OCI-LY7 (cell line): ENCODE results near the gene B9D2. TPM values are rescaled to one million over a fixed set of nuclear protein-coding genes. Genes with fewer than 3 reads are reported as not detected.

ENCODE experiments used
- BruUV-seq: library from RNA; stranded (reverse); fragments of 400-500 nt; replicated peaks from 2 replicates; lab custom pipeline; 2021; lab: Mats Ljungman, UMichigan
- CTCF ChIA-PET: fragments of 300-600 bp; sonication (Branson Sonifier 250); formaldehyde crosslinking; loops from one replicate; lab custom pipeline; 2022; ENCODE audit warnings: antibody characterized with exemption; ENCODE audit not compliant: unreplicated experiment; lab: Charles Lee
- POLR2A ChIA-PET: fragments of 300-600 bp; sonication (Branson Sonifier 250); formaldehyde crosslinking; loops from one replicate; lab custom pipeline; 2022; ENCODE audit warnings: antibody characterized with exemption; lab: Charles Lee
- DNase-seq: peaks from one replicate; pipeline ENCODE4 v3.0.0-alpha.2; 2015; ENCODE audit warnings: low spot score
- H2AFZ ChIP-seq: fragments of 200-600 bp; sonication (generic), shearing (Covaris generic); 2 replicates; pipeline ENCODE4 v1.6.1; 2014; ENCODE audit warnings: mild to moderate bottlenecking, antibody characterized with exemption, low read length, moderate library complexity
- H3K27ac ChIP-seq: fragments of 200-600 bp; sonication (generic); 2 replicates; pipeline ENCODE4 v1.5.1; 2014; ENCODE audit warnings: mixed run types, low read depth, mild to moderate bottlenecking, moderate library complexity, low read length, inconsistent platforms; ENCODE audit not compliant: poor library complexity, severe bottlenecking
- H3K36me3 ChIP-seq: fragments of 200-600 bp; sonication (generic); 2 replicates; pipeline ENCODE4 v1.6.1; 2014; ENCODE audit warnings: mild to moderate bottlenecking, antibody characterized with exemption, low read length, moderate library complexity, mixed read lengths; ENCODE audit not compliant: insufficient read depth
- H3K4me1 ChIP-seq: fragments of 200-600 bp; sonication (generic); 2 replicates; pipeline ENCODE4 v1.5.1; 2014; ENCODE audit warnings: mild to moderate bottlenecking, low read length; ENCODE audit not compliant: insufficient read depth, poor library complexity, severe bottlenecking
- H3K4me2 ChIP-seq: fragments of 200-600 bp; sonication (generic); 2 replicates; pipeline ENCODE4 v1.6.1; 2014; ENCODE audit warnings: mild to moderate bottlenecking, low read length
- H3K4me3 ChIP-seq: fragments of 200-600 bp; sonication (generic); 2 replicates; pipeline ENCODE4 v1.5.1; 2014; ENCODE audit warnings: mild to moderate bottlenecking, low read depth, low read length; ENCODE audit not compliant: poor library complexity, severe bottlenecking
- H3K79me2 ChIP-seq: fragments of 200-600 bp; sonication (generic); 2 replicates; pipeline ENCODE4 v1.6.1; 2016; ENCODE audit warnings: low read depth, mild to moderate bottlenecking, low read length, moderate library complexity, mixed read lengths; ENCODE audit not compliant: insufficient read depth
- H3K9me2 ChIP-seq: fragments of 200-600 bp; sonication (generic); 2 replicates; pipeline ENCODE4 v1.6.1; 2016; ENCODE audit warnings: mild to moderate bottlenecking, low read length, mixed read lengths; ENCODE audit not compliant: insufficient read depth
- H3K9me3 ChIP-seq: fragments of 200-600 bp; sonication (generic); 2 replicates; pipeline ENCODE4 v1.6.1; 2014; ENCODE audit warnings: mild to moderate bottlenecking, mixed run types, low read length, mixed read lengths
- H4K20me1 ChIP-seq: fragments of 200-600 bp; sonication (generic); 2 replicates; pipeline ENCODE4 v1.6.1; 2014; ENCODE audit warnings: mild to moderate bottlenecking, antibody characterized with exemption, low read length, moderate library complexity, mixed read lengths; ENCODE audit not compliant: insufficient read depth
- CTCF ChIP-seq: fragments of 200-600 bp; sonication (generic); conservative IDR thresholded peaks from 2 replicates; pipeline ENCODE4 v1.5.1; 2014; ENCODE audit warnings: mild to moderate bottlenecking, antibody characterized with exemption, low read length, moderate library complexity, mixed read lengths
- EZH2phosphoT487 ChIP-seq: fragments of 200-600 bp; sonication (generic); IDR thresholded peaks from 2 replicates; pipeline ENCODE4 v1.6.1; 2018; ENCODE audit warnings: low read depth, borderline replicate concordance, mild to moderate bottlenecking, mixed run types, antibody characterized with exemption, low read length, moderate library complexity, mixed read lengths
- intact Hi-C: fragments of 100-400 bp; cut with micrococcal nuclease; formaldehyde crosslinking; loops from one replicate; pipeline ENCODE4 v1.10.0; 2022; ENCODE audit not compliant: unreplicated experiment
- total RNA-seq, 2 experiments: library from RNA; depleted of rRNA in 1 of 2; stranded (reverse); fragments of >200 nt in 1 of 2; shearing (Covaris generic) in 1 of 2; gene quantifications; 2 replicates each; pipeline ENCODE4 v1.2.3, GENCODE V29; 2014 to 2022

B9D2 gene
- total RNA-seq, 2 experiments from 2014 or later = 3.9 to 5.2 TPM

GRCh38 chr19:41320185-41320518 is 43.8 kb downstream of the B9D2 start:
- no peaks in the 10 kb centered on the region; the same call in 1 of the 2 replicates for H4K20me1 ChIP-seq
- no peak for DNase-seq
- intact Hi-C loops = no loop called here
- no peak overlapping the region for H2AFZ ChIP-seq
- CTCF ChIA-PET = no interaction called here
- POLR2A ChIA-PET = no interaction called here
- H3K27ac ChIP-seq = no peak overlapping the region
- no peak overlapping the region for H3K4me3 ChIP-seq
- H3K9me2 ChIP-seq = no peaks in the 10 kb centered on the region
- H3K36me3 ChIP-seq = peaks cover 84% of the 10 kb centered on the region
- H3K79me2 ChIP-seq = no peaks in the 10 kb centered on the region
- BruUV-seq = no TSS peak
- no peak for TF ChIP-seq EZH2phosphoT487
- TF ChIP-seq CTCF = no peak
- no peak overlapping the region for H3K4me2 ChIP-seq
- peaks cover 10% of the 10 kb centered on the region for H3K4me1 ChIP-seq
- H3K9me3 ChIP-seq = no peaks in the 10 kb centered on the region

- ChIA-PET POLR2A (no interaction called here), CTCF (no interaction called here)
- Histone ChIP-seq H4K20me1 (no peaks in the 10 kb centered on the region; the same call in 1 of the 2 replicates), H3K9me3 (no peaks in the 10 kb centered on the region), H3K4me1 (peaks cover 5% of the 10 kb centered on the region), H3K4me2 (no peak overlapping the region), H3K79me2 (no peaks in the 10 kb centered on the region), H2AFZ (no peak overlapping the region), H3K4me3 (no peak overlapping the region), H3K27ac (no peak overlapping the region), H3K9me2 (no peaks in the 10 kb centered on the region), H3K36me3 (peaks cover 85% of the 10 kb centered on the region)
- intact Hi-C loops = no loop called here
- BruUV-seq = no TSS peak
- DNase-seq = no peak
- TF ChIP-seq EZH2phosphoT487 = no peak
Observed at GRCh38 chr19:41319500-41320184, 44.3 kb downstream of the B9D2 start.

- H2AFZ ChIP-seq = no peak overlapping the region
- no peaks in the 10 kb centered on the region for H3K4me1 ChIP-seq
- TF ChIP-seq CTCF (no peak), EZH2phosphoT487 (no peak)
- no peak for DNase-seq
- H3K36me3 ChIP-seq = peaks cover 83% of the 10 kb centered on the region
- no peaks in the 10 kb centered on the region for H3K79me2 ChIP-seq
- intact Hi-C loops = no loop called here
- H3K27ac ChIP-seq = no peak overlapping the region
- no peaks in the 10 kb centered on the region for H3K9me3 ChIP-seq
- no peaks in the 10 kb centered on the region for H3K9me2 ChIP-seq
- H3K4me3 ChIP-seq = no peak overlapping the region
- H4K20me1 ChIP-seq = no peaks in the 10 kb centered on the region; the same call in 1 of the 2 replicates
- ChIA-PET POLR2A (no interaction called here), CTCF (no interaction called here)
- H3K4me2 ChIP-seq = no peak overlapping the region
- BruUV-seq = no TSS peak
Observed at GRCh38 chr19:41318696-41319499, 45.1 kb downstream of the B9D2 start.
